HuH-7 (cell line): ENCODE results near the gene ABCD1.
"Not testable (repeated sequence)": the region's sequence is repeated elsewhere in the genome, so short reads cannot be mapped to it uniquely, and the experiment has no call there.

ENCODE experiments used
- DNase-seq: peaks from one replicate; pipeline ENCODE4 v3.0.0; 2011; ENCODE audit warnings: low spot score

Gene ABCD1

GRCh38 chrX:153724252-153725038, at the start of gene ABCD1, which contains the start of gene BCAP31:
ABCD1 (plus strand) TSS chrX:153724856; CDS start chrX:153725267, 411 bp downstream.
BCAP31 (minus strand) TSS chrX:153724387; CDS start chrX:153723244, 1,143 bp downstream.
- DNase-seq, result peak; percentile 94

- no peak for DNase-seq
These were observed 43.5 kb upstream of the ABCD1 start for GRCh38 chrX:153681175-153681574.

GRCh38 chrX:153683486-153683885, 41.2 kb upstream of the ABCD1 start:
- DNase-seq, result not testable (repeated sequence)

GRCh38 chrX:153684467-153685155, 40.0 kb upstream of the ABCD1 start:
- DNase-seq, result no peak

GRCh38 chrX:153685156-153685536, 39.5 kb upstream of the ABCD1 start:
- no peak for DNase-seq

- no peak for DNase-seq
These were observed 38.6 kb upstream of the ABCD1 start for GRCh38 chrX:153685751-153686696.

GRCh38 chrX:153686711-153687110, 37.9 kb upstream of the ABCD1 start:
- DNase-seq, result no peak

- peak; percentile 67 for DNase-seq
These were observed 37.3 kb upstream of the ABCD1 start, which contains the start of gene SLC6A8 for GRCh38 chrX:153687121-153688039. SLC6A8 (plus strand) TSS chrX:153687926; CDS start chrX:153688575, 649 bp downstream.

GRCh38 chrX:153688071-153688470, 36.6 kb upstream of the ABCD1 start:
- DNase-seq, result no peak

- no peak for DNase-seq
These were observed 36.1 kb upstream of the ABCD1 start for GRCh38 chrX:153688506-153688905.

GRCh38 chrX:153688911-153689590, 35.6 kb upstream of the ABCD1 start:
- no peak for DNase-seq

- DNase-seq, result peak; percentile 51
These were observed 34.8 kb upstream of the ABCD1 start for GRCh38 chrX:153689654-153690465.

- DNase-seq, result no peak
These were observed 34.2 kb upstream of the ABCD1 start for GRCh38 chrX:153690466-153690865.

GRCh38 chrX:153691032-153691827, 33.4 kb upstream of the ABCD1 start:
- DNase-seq, result not testable (repeated sequence)

- DNase-seq, result no peak
These were observed 32.7 kb upstream of the ABCD1 start for GRCh38 chrX:153692003-153692402.

- DNase-seq, result no peak
These were observed 32.0 kb upstream of the ABCD1 start for GRCh38 chrX:153692611-153693156.

GRCh38 chrX:153693216-153694086, 31.2 kb upstream of the ABCD1 start:
- DNase-seq, result no peak
